ENCODE data around the gene L3MBTL1.

DNA sequence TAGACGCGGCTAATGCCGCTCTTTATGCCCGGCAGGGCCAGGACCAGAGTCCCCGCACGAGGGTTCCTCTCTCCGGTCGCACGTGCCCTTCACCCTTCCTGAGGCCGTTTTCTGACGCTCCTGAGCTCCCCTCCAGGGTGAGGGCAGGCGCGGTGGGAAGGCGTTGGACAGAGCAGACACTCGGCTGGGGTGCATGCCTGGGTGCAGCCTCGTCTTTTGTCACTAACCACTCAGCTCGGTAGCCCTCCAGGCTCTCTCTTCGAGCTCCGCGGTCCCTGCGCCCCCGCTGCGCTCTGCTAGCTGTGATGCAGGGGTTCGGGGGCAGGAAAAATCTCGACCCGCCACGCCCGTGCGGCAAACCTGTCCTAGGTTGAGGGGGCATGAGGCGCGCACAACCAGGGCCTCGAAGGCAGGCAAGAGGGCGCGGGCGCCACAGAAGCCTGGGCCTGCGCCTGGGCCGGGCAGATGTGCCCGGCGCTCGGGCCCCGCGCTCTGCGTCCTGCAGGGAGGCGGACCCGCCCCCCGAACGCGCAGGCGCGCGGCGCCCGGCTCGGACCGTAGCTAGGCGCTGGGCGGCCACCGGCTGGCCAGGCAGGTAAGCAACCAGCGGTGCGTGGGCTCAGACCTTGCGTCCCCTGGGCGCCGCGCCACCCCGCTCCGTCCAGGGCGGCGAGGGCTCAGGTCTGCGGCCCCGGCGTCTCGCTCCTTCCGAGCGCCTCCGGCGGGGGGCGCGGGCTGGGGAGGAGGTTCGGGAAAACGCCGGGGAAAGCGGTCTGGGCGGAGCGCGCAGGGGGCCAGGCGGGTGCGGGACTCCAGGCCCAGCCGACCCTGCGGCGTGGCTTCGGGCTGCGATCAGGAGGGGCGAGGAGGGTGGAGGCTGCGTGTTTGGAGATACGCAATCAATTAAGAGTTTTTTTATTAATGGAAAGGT is at the start of gene L3MBTL1:
- TF ChIP-seq, protein P1, sequence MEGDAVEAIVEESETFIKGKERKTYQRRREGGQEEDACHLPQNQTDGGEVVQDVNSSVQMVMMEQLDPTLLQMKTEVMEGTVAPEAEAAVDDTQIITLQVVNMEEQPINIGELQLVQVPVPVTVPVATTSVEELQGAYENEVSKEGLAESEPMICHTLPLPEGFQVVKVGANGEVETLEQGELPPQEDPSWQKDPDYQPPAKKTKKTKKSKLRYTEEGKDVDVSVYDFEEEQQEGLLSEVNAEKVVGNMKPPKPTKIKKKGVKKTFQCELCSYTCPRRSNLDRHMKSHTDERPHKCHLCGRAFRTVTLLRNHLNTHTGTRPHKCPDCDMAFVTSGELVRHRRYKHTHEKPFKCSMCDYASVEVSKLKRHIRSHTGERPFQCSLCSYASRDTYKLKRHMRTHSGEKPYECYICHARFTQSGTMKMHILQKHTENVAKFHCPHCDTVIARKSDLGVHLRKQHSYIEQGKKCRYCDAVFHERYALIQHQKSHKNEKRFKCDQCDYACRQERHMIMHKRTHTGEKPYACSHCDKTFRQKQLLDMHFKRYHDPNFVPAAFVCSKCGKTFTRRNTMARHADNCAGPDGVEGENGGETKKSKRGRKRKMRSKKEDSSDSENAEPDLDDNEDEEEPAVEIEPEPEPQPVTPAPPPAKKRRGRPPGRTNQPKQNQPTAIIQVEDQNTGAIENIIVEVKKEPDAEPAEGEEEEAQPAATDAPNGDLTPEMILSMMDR (IDR thresholded peaks at IDR 0.05; ENCODE audit: low read length), result no peak
- no peak for TF ChIP-seq EZH2phosphoT487 (IDR thresholded peaks at IDR 0.05; ENCODE audit: low read length)
